Embryonic facial prominence (tissue), 1 donor: Measurements from ENCODE around the gene VPS13D.
"Not testable (repeated sequence)": the region's sequence is repeated elsewhere in the genome, so short reads cannot be mapped to it uniquely, and the experiment has no call there.

ENCODE experiments used
- DNase-seq: peaks from one replicate; pipeline ENCODE4 v3.0.0-alpha.2; 2016; ENCODE audit errors: extremely low spot score

Gene VPS13D

DNA sequence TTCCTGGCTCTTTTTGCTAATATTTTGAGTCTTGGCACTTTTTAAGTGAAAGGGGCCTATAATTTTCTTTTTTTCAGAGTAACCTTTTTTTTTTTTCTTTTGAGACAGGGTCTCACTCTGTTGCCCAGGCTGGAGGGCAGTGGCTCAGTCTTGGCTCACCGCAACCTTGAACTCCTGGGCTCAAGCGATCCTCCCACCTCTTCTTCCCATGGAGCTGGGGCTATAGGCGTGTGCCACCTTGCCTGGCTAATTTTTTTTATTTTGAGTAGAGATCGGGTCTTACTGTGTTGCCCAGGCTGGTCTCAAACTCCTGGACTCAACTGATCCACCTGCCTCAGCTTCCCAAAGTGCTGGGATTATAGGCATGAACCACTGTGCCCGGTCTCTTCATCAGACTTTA, 285.4 kb downstream of the VPS13D start:
- DNase-seq = no peak

DNA sequence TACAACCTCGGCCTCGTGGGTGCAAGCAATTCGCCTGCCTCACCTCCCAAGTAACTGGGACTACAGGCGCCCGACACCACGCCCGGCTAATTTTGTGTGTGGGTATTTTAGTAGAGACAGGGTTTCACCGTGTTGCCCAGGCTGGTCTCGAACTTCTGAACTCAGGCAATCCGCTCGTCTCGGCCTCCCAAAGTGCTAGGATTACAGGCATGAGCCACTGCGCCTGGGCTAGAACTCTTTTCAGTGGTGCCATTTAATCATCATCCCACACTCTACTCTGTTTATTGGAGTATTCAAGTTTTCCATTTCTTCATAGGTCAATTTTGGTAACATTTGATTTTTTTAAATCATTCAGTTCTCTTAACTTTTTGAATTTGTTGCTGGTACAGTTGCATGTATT, 286.9 kb downstream of the VPS13D start:
- no peak for DNase-seq

DNA sequence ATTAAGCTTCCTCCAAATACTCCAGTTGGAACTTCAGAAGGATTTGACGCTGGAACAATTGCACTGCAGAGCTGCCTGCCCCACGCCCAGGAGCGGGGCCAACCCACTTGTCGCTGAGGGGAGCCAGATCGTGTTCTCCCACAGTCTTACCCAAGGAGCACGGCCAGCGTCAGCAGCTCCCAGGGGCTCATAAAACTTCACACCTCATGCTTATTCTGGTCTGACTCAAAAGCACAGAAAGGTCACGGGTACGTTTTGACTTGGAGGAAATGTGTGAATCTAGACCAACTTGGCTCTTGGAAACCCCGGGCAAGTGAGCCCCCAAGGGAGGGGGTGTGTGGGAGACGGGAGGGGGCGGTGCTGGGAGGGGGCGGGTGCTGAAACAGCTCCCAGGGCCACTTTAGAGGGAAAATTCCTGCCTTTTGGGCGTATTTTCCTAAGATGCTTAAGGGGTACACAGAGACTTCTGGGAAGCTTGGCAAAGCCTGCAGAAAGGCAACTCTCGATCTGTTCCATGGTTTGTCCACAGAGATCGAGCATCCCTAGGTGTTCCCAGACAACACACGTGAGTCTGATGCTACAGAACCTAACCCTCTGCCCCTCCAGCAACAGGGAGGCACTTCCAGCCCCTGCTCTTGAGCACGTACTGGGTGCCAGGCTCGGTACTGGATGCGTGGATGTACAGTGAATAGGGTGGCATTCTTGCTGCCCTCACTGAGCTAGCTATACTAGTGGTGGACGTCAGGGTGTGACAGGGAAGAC, 289.3 kb downstream of the VPS13D start:
- DNase-seq = no peak

DNA sequence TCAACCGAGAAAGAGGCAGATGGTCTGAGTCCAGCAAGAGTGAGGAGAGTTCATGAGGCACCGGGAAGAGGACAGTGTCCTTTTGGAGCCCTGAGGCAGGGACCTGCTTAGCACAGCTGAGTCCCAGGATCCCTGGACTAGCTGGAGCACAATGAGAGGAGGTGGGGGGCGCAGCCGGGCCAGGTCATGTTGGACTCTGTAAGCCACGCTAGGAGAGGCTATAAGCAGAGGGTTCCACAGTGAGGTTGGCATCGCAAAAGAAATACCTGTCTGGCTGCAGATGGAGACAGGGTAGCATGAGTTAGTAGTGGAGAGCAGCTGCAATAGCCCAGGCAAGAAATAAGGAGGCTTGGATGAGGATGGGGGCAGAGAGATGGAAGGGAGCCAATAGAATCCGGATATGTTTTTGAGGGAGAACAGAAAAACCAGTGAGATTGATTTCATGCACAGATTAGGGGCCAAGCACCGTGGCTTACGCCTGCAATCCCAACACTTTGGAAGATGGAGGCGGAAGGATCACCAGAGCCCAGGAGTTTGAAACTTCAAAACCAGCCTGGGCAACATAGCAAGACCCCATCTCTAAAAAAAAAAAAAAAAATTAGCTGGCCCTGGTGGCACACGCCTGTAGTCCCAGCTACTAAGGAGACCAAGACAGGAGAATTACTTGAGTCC, 290.0 kb downstream of the VPS13D start:
- no peak for DNase-seq

DNA sequence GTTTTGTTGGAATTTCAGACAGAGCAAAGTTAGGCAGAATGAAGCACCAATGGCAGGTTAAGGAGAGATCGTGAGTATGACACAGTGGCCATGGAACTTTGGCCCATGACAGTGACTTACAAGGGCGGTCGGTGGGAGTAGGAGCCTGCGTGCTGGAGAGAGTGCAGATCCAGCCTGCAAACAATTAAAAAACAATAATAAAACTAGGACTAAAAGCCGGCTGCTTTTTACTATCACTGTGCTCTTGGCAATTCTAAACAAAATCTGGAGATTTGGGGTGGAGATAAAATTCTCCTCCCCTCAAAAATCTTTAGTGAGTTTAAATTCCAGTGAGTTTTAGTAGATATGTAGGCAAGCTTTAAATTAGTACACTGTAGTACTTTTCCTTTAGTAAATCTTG, 291.3 kb downstream of the VPS13D start:
- DNase-seq = no peak

DNA sequence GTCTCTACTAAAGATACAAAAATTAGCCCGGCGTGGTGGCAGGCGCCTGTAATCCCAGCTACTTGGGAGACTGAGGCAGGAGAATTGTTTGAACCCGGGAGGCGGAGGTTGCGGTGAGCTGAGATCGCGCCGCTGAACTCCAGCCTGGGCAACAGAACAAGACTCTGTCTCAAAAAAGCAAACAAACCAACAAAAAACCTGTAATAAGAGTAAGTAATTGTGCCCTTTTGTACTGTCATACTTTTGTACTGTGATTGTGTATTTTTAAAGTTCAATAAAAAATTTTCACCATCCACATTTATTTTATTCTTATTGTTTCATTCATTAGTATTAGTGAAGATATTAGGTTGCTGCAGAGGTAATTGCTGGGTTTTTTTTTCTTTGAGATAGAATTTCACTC, 292.9 kb downstream of the VPS13D start:
- not testable (repeated sequence) for DNase-seq

DNA sequence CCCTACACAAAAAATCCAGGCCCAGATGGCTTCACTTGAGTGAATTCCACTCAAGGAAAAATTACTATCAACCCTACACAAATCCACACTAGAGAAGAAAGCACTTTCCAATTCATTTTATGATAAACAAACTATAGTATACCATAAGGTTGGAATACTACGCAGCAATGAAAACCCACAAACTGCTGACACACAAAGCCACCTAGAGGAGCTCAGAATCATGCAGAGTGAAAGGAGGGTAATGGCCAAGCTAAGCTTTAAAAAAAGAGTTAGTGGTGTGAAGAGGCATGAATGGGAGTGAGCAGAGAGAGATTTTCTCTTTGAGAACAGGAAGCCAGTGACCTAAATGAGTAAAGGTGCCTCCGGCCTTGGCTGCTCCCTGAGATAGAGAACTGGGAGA, 294.4 kb downstream of the VPS13D start:
- no peak for DNase-seq

DNA sequence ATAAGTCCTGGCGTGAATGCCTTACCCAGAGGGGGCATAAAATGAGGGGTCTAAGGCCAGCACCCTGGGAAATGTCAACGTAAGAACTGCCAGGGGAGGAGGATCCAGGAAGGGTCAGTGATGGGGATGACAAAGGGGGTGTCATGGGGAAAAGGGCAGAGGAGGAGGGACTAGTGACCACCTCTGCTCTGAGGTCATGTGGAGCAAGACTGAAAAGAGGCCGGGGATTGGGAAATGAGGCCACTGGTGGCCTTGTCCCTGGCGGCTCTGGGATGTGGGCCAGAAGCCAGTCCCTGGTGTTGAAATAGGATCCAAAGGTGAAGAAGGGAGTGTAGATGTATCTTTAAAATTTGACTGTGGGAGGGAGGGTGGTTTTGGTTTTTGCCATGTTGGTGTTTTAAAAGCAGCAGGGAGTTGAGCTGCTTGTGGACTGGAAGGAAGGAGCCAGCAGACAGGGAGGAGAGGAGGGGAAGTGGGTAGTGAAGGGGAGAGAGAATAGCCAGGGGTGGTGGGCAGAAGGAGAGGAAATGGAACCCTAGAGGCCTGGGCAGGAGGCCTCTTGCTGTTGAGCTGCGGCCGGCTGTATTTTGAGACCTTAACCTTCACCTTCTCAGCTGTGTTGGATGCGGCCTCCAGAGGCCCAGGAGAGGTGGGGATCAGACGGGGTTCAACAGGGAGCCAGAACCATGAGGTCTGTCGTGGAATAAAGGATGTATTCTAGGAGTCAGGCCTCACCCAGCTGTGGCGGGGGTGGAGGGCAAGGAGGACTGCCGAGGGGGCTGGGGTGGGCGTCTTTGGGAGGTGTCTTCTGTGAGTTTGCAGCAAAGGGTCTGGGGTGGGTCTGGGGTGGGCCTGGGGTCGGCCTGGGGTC, 295.7 kb downstream of the VPS13D start:
- DNase-seq = no peak

DNA sequence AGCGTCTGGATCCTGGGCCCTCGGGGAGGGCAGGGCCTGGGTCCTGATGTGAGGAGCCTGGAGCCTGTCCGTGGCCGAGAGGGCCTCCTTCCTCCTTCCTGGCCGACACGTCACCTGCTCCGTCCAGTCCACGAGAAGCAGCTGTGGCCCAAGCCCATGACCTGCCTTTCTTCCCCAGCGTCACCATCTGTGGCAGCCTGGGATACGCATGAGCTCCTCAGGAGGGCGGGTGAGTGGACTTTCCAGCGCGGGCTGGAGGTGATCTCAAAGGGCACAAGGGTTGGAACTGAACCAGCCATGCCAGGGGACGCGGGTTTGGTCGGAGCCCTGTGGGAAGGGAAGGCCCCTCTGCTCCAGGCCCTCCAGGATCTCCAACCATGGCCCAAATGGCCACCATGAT, 297.7 kb downstream of the VPS13D start:
- DNase-seq = no peak

DNA sequence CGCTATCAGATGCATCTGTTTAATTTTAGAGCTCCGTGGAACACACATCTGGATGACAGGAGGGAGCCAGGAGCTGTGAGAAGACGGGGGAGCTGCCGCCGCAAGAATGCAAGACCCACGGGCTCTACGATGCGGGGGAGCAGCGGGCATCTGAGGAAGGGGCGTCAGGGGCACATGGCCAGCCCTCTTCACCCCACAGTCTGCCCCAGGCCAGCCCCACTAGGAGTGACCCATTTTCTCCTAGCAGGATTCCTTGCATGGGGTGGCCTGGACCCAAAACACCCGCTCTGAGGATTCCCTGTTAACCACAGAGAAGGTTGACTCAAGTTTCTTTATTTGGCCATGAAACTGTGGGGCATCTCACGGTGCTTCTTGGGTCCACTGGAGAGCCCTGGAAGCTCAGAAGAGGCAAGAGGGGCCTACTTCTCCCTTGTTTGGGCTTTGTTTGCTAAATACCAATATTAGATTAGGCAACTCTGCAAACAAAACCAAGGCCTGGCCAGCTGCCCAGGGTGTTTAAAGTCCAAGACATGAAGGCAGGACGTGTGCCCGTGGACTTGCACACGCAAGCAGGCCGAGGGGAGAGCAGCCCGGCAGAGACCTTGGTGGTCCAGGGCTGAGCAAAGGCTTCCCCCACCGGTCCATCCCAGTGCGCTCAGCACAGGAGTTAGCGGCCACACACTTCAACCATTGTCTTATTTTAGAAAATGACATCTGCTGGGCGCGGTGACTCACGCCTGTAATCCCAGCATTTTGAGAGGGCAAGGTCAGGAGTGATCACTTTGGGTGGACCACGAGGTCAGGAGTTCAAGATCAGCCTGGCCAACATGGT, 298.4 kb downstream of the VPS13D start:
- DNase-seq = no peak

DNA sequence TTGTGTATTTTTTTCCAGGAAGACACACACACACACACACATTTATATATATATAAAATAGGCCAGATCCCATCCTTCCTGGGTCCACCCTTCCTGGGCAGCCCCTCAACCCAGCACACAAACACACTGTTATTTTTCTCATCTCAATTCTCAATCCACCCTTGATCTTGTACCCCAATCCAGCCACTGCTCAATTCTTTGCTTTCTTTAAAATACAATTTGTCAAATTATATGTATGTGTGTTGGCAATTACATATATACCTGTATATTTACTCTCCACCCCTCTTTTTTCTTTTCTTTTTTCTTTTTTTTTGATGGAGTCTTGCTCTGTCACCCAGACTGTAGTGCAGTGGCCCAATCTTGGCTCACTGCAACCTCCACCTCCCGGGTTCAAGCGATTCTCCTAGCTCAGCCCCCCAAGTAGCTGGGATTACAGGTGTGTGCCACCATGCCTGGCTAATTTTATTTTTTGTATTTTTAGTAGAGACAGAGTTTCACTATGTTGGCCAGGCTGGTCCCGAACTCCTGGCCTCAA, 299.9 kb downstream of the VPS13D start:
- no peak for DNase-seq

DNA sequence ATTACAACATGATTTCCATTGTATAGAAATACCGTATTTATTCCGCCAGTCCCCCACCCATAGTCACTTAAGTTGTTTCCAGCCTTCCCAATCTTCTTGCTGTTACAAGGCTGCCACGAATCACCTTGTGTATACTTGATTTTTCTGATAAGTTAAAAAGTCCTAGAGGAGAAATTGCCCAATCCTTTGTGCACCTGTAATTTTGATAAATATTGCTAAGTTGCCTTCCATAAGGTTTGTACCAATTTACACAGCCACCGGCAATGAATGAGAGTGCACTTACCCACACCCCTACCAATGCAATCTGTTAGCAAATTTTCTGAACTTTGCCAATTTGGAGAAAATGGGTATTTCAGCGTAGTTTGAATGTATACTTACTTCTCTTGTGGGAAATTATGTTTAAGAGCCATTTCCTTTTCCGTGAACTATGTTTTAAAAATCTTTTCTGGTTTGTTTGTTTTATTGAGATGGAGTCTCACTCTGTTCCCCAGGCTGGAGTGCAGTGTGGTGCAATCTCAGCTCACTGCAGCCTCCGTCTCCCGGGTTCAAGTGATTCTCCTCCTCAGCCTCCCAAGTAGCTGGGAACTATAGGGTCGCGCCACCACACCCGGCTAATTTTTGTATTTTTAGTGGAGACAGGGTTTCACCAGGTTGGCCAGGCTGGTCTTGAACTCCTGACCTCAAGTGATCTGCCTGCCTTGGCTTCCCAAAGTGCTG, 300.8 kb downstream of the VPS13D start:
- no peak for DNase-seq

DNA sequence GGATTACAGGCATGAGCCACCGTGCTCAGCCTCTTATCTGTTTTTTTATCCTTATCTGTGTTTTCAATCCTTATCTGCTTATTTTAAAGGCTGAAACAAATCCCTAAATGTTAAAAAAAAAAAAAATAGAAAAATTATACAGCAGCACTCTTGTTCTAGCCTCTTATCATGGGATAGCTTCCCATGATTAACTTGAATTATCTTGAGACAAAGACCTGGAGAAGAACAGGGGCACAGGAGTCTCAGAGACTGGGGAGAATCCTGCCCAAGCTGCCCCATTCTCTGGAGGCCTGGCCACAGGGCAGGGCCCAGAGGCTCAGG, 301.3 kb downstream of the VPS13D start:
- DNase-seq = no peak

DNA sequence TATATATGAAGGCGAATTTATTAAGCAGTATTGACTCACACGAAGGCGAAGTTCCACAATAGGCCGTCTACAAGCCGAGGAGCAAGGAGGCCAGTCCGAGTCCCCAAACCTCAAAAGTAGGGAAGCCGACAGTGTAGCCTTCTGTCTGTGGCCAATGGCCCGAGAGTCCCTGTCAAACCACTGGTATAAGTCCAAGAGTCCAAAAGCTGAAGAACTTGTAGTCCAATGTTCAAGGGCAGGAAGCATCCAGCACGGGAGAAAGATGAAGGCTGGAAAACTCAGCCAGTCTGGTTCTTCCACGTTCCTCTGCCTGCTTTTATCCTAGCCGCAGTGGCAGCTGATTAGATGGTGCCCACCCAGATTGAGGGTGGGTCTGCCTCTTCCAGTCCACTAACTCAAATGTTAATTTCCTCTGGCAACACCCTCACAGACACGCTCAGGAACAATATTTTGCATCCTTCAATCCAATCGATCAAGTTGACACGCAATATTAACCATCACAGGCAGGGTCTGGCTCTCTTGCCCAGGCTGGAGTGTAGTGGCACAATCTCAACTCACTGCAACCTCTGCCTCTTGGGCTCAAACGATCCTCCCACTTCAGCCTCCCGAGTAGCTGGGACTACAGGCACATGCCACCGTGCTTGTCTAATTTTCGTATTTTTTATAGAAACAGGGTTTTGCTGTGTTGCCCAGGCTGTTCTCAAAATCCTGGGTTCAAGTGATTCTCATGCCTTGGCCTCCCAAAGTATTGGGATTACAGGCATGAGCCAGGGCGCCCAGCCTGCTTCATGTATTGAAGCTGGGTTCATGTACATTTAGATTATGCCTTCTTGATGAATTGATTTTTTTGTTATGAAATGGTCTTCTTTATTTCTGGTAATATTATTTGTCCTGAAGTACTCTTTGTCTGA, 302.8 kb downstream of the VPS13D start:
- DNase-seq = no peak

DNA sequence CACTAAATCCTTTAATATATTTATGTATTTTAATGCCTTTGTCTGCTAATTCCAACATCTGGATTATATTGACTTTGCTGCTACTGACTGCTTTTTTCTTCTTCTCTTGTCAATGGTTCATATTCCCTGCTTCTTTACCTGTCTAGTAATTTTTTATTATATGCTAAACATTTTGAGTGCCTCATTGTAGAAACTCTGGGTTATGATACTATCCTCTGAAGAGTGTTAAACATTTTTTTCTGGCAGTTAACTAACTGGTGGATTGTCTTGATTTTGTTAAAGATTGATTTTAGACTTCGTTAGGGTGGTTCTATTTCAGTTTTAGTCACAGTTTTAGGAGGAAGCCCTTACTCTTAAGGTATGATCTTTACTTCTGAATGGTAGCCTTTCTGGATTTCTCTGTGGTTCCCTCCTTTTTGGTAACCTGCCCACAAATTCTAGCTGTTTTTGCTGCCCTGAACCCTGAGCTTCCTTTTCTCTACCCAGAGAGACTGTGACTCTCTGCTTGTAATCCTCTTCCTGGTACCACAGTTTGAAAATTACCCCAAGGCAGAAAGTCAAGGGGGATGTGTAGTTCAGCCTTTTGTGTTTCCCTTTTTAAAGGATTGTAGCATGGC, 306.3 kb downstream of the VPS13D start:
- DNase-seq = no peak

DNA sequence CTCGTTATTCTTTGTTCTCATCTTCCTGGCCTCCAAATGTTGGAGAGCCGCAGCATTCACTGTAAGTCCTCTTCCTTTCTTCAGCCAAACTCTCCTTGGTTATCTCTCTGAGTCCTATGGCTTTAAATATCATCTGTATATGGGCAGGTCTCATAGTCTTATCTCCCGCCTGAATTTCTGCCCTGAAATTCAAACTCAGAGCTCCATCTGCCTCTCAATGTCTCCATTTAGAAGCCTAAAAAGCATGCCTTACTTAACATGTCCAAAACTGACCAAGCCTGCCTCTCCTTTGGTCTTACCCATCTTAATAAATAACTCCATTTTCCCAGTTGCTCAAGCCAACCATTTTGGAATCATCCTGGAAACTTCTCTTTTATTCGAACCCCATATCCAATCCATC, 307.5 kb downstream of the VPS13D start:
- no peak for DNase-seq

DNA sequence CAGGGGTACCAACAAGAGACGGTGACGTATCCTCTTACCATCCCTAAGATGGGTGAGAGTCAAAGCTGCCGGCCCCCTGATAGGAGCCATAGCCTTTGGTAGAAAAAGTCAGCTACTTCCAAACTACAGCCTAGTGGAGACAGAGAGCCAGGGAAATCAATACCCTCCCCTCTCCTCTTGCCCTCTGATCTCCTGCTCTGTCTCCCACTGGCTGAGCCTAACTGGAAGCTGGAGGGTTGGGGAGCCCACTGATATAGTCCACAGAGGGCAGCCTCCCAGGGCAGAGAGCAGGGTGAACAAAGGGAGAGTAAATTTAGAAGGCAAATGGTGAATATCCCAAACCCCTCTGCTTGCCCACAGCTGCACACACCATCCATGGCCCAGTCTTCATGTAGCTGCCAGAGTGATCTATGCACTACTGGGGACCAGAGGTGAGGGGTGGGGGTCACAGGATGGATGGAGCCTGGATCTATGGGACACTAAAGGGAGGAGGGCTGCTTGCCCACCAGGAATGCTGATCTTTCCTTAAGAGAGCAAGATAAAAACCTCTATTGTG, 308.2 kb downstream of the VPS13D start:
- no peak for DNase-seq

DNA sequence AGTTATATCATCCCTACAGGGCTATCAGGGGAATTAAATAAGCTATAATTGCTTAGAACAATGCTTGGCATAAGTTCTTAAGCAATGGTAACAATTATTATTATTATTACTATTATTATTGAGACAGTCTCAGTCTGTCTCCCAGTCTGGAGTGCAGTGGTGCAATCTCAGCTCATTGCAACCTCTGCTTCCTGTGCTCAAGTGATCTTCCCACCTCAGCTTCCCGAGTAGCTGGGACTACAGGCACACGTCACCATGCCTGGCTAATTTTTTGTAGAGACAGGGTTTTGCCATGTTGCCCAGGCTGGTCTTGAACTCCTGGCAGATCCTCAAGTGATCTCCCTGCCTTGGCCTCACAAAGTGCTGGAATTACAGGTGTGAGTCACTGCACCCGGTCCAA, 308.7 kb downstream of the VPS13D start:
- DNase-seq = not testable (repeated sequence)

DNA sequence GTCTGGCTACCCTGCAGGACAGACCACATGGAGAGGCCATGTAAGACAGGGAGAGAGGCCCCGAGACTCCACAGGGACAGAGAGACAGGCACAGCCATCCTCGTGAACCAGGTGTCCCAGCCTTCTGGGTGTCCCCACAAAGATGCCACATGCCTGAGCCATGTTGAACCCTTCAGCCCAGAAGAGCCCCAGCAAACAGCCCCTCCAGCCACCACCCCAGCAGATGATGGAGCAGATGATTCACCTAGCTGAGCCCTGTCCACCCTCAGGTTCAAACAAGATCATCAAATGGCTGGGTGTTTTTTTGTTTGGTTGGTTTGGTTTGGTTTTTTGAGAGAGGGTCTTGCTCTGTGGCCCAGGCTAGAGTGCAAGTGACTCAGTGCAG, 309.5 kb downstream of the VPS13D start:
- no peak for DNase-seq
